Skeletal muscle cell (primary cell): ENCODE measurements around the gene PEX3.

Experiments
- DNase-seq: peaks from one replicate; pipeline ENCODE4 v3.0.0-alpha.2; 2010; ENCODE audit warnings: low read depth
- H3K4me3 ChIP-seq: 2 replicates; pipeline ENCODE4 v1.5.1; 2011; ENCODE audit warnings: low read depth, mild to moderate bottlenecking, control low read depth, low read length, moderate library complexity

PEX3 gene, protein sequence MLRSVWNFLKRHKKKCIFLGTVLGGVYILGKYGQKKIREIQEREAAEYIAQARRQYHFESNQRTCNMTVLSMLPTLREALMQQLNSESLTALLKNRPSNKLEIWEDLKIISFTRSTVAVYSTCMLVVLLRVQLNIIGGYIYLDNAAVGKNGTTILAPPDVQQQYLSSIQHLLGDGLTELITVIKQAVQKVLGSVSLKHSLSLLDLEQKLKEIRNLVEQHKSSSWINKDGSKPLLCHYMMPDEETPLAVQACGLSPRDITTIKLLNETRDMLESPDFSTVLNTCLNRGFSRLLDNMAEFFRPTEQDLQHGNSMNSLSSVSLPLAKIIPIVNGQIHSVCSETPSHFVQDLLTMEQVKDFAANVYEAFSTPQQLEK

GRCh38 chr6:143450453-143451371 lies at the start of gene PEX3, which contains the start of gene ADAT2:
Gene PEX3 (plus strand): TSS chr6:143450805. CDS start chr6:143451043, 238 bp downstream.
Gene ADAT2 (minus strand): TSS chr6:143450695. CDS start chr6:143450658, 37 bp downstream.
- H3K4me3 ChIP-seq: peak within 1 kb of the TSS; percentile 94
- peak; percentile 83 for DNase-seq

DNA sequence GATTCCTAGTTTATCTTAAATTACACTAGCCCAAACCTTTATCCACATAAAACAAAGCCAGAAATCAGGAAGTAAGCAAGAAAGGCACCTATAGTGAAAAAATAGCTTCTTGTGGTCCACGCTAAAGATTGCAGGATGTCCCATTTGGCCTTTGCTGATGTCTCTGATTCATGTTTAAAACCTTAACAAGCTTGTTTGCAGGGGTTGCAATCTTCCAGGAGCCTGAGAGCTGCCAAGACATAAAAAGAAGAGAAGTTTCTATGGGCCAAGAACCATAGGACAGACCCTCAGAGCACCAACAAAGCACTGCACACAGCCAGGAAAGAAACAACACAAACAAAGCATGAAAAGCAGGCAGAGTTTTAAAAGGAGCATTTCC lies 49.5 kb upstream of the PEX3 start:
- no peak for DNase-seq
- no peak overlapping the region for H3K4me3 ChIP-seq

DNA sequence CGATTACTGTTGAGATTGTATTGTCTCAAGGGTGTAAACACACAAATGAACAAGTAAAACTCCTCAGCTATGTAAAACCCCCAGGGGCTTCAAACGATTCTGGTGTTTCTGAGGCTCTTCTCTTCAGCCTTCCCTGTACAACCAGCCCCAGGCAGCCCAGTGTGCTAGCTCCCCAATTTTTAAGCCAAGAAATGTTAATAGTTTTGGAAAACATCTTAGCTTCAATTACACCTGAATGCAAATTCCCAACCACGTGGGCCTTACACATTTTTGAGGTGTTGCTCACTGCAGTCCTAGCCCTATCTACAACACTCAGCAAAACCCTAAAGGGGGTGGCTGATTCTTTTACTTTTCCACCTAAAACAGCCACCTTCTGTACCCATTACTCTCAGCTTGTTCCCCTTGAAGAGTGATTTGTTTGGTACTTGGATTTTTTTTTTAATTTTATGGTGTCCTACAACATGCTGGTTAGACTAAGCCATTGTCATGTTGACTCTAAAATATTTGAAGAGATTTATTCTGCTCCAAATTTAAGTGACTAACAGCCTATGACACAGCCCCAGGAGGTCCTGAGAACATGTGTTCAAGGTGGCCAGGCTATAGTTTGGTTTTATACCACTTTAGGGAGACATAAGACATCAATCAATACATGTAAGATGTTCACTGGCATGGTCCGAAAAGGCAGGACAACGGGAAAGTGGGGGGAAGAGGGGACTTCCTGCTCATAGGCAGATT lies 48.8 kb upstream of the PEX3 start:
- DNase-seq: no peak

GRCh38 chr6:143402721-143403336 lies 47.8 kb upstream of the PEX3 start:
- DNase-seq: no peak
- no peak overlapping the region for H3K4me3 ChIP-seq

More for the DNA sequence above, 48.8 kb upstream of the PEX3 start:
- H3K4me3 ChIP-seq: no peak overlapping the region

- no peak overlapping the region for H3K4me3 ChIP-seq
- no peak for DNase-seq
Observed at GRCh38 chr6:143405373-143406154, 45.0 kb upstream of the PEX3 start.

DNA sequence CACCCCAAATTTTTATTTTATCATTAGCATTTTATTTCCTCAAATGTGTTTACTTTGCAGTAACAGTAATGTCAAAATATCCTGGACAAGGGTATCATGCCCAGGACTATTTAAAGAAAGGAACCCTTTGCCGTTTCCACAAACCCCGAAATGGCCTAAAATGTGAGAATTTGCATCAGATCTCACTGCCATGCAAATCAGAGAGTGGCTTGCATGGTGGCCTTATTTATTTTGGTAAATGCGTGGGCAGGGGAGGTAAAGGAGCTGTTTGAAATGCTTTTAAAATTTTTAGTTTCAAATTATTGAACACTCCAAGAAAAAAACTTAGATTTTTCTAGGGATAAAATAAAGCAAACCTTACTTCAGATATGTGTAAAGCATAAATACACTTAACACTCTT lies 43.9 kb upstream of the PEX3 start:
- no peak for DNase-seq
- H3K4me3 ChIP-seq: no peak overlapping the region

DNA sequence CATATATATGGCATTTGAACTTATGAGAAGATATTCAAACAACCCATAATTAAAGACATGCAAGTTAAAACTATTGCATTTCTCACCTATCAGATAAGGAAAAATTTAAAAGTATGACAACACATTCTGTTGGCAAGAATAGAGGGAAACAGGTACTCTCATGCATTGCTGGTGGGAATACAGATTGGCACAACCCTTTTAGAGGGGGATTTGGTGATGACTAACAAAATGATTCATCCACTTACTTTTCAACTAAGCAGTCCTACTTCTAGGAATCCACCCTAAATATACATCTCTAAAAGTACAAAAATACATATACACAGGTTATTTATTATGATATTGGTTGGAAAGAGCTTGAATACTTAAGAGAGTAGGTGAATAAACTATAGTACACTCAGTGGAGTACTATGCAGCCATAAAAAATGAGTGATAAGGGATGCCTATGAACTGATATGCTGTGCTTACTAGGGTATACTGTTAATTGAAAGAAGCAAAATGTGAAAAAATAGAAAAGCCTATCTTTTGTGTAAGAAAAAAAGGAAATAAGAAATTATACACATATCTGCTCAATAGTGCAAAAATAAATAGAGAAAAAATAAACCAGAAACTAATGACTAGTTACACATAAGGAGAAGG lies 42.3 kb upstream of the PEX3 start:
- H3K4me3 ChIP-seq: no peak overlapping the region
- no peak for DNase-seq

GRCh38 chr6:143408787-143409162 lies 41.8 kb upstream of the PEX3 start:
- no peak for DNase-seq
- H3K4me3 ChIP-seq: no peak overlapping the region

- no peak for DNase-seq
- H3K4me3 ChIP-seq: no peak overlapping the region
Observed at GRCh38 chr6:143410859-143411270, 39.7 kb upstream of the PEX3 start.

- DNase-seq: no peak
- no peak overlapping the region for H3K4me3 ChIP-seq
Observed at GRCh38 chr6:143414769-143415168, 35.8 kb upstream of the PEX3 start.

DNA sequence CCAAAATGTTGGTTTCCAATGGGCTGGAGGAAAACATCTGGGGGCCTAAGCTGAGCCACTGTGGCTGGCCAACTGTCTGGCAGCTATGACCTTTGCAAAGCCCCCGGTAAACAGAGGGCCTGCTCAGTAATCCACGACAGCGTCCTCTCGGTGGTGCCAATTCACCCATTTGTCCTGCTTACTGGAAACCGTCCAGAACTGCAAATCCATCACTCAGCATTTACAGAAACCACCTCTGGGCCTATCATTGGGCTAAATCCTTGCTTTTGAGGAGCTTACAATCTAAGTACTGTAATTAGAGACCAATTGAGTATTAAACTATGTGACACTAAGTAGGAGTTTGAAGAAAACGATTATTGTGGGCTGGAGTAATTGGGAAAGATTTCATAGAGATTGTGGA lies 31.1 kb upstream of the PEX3 start:
- no peak overlapping the region for H3K4me3 ChIP-seq
- DNase-seq: no peak

DNA sequence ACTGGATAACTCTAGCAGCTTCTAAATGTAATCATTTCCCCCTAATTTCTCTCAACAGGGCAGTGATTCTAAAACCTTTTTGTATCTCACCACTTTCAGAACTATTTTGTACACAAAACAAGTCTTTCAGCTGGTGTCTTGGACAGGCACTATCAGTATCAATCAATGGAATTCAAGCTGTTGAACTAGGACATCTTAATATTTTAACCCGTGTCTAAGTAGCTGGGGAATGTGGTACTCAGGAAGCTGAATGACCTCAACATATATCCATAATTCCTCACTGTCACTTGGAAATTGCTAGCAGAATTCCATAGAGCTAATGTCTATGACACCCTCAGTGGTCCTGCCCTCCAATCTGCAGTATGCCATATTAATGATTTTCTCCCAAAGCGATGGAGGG lies 24.6 kb upstream of the PEX3 start:
- no peak overlapping the region for H3K4me3 ChIP-seq
- DNase-seq: no peak

- peak; percentile 55 for DNase-seq
- no peak overlapping the region for H3K4me3 ChIP-seq
Observed at GRCh38 chr6:143427109-143427817, 23.3 kb upstream of the PEX3 start.

GRCh38 chr6:143429970-143430369 lies 20.6 kb upstream of the PEX3 start:
- no peak overlapping the region for H3K4me3 ChIP-seq
- DNase-seq: no peak

- no peak overlapping the region for H3K4me3 ChIP-seq
Observed at GRCh38 chr6:143431226-143431625, 19.4 kb upstream of the PEX3 start.

DNA sequence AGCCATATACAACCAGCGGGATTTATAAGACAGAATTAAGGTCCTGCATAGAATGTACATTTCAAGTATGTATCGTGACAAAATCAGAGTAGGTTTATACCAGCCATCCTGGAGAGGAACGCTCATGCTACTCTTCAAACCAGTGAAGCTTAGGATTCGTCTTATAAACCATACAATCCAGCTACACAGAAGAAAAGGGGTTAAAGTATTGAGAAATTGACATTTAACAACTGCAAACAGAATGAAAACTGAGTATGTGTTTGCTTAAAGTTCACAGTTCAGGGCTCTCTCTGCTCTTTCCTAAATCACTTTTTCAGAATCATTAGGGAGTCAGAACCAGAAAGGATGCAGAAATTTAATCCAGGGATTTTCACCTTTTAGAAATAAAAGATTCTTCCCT lies 18.0 kb upstream of the PEX3 start:
- no peak overlapping the region for H3K4me3 ChIP-seq
- DNase-seq: no peak

More at GRCh38 chr6:143431226-143431625, 19.4 kb upstream of the PEX3 start:
- DNase-seq: no peak

GRCh38 chr6:143441010-143441409 lies 9.6 kb upstream of the PEX3 start:
- H3K4me3 ChIP-seq: no peak overlapping the region
- DNase-seq: no peak
